Psoas muscle (tissue), 8 donors: ENCODE measurements around the gene MYPN. TPM values are rescaled to one million over a fixed set of nuclear protein-coding genes. Genes with fewer than 3 reads are reported as not detected.

Experiments used
- ATAC-seq, 4 donors: fragments of 200-7000 bp; cut with Tn5 transposase; one replicate each; pipeline ENCODE4 v1.9.1; 2020; ENCODE audit warnings: moderate library complexity in 3 of 4, mild to moderate bottlenecking in 2 of 4
- DNase-seq, 2 donors: peaks; one replicate each; pipeline ENCODE4 v3.0.0-alpha.2; 2020
- H3K27ac ChIP-seq: fragments of 200-600 bp; one replicate; pipeline ENCODE4 v1.8.0; 2022
- H3K27me3 ChIP-seq, 3 donors: fragments of 200-600 bp in 1 of 3; one replicate each; pipeline versions ENCODE4 v1.6.1 to v1.8.0; 2013 to 2022; ENCODE audit warnings: low read length in 2 of 3, mild to moderate bottlenecking in 2 of 3, moderate library complexity in 1 of 3; ENCODE audit not compliant: insufficient read depth in 3 of 3
- H3K36me3 ChIP-seq, 2 donors: fragments of 200-600 bp in 1 of 2; one replicate each; pipeline versions ENCODE4 v1.6.1 to v1.8.0; 2013 to 2022; ENCODE audit warnings: low read depth in 1 of 2, mild to moderate bottlenecking in 1 of 2, moderate library complexity in 1 of 2; ENCODE audit not compliant: insufficient read depth in 1 of 2
- H3K4me1 ChIP-seq: fragments of 200-600 bp; one replicate; pipeline ENCODE4 v1.8.0; 2022
- H3K4me3 ChIP-seq: fragments of 200-600 bp; one replicate; pipeline ENCODE4 v1.8.0; 2022; ENCODE audit warnings: mild to moderate bottlenecking
- H3K9me3 ChIP-seq: fragments of 200-600 bp; one replicate; pipeline ENCODE4 v1.8.0; 2022
- CTCF ChIP-seq: fragments of 200-600 bp; IDR thresholded peaks from one replicate; pipeline ENCODE4 v1.8.0; 2022; ENCODE audit warnings: antibody characterized with exemption
- WGBS, 3 donors: extraction: QIAGEN DNeasy Blood & Tissue Kit; methylation state at CpG; one replicate each; pipeline versions ENCODE4 v1.1.6 to v1.1.7; 2013; 5-methylcytosine and 5-hydroxymethylcytosine counted together
- intact Hi-C, 2 donors: fragments of 100-400 bp; cut with DNase I; formaldehyde crosslinking; loops; one replicate each; pipeline versions ENCODE4 v1.11.0 to v1.14.2; 2022
- polyA plus RNA-seq, 3 donors: library from polyadenylated mRNA; stranded (reverse); fragments of 200-250 nt; gene quantifications; one replicate each; pipeline ENCODE4 v1.2.3, GENCODE V29; 2013
- total RNA-seq, 4 donors: library from RNA; stranded (reverse); fragmentation: NEBNext Ultra II Directional in 2 of 4; extraction: Animal tissue kit (Norgen Biotek cat#: 25700) in 2 of 4; gene quantifications; one replicate each; pipeline versions ENCODE4 v1.2.1 to v1.2.4, GENCODE V29; 2021 to 2023
- donor health status: healthy with polysubstance abuse.
- donor health status: DM: no; HTN: no; CAD: no; lungs with moderate emphysema.
- donor health status: Bipolar disorder and iron deficiency.
- donor health status: healthy.
- donor health status: DM: yes; HTN: yes; CAD: no.
- donor health status: DM: no; HTN: no; CAD: no.
- donor health status: DM: no; HTN: no; CAD: no.
- donor health status: DM: yes; HTN: yes; CAD: no.

Gene MYPN
- total and polyA plus RNA-seq, 7 donors: 24.3 to 376 (median 216) TPM

- peaks cover 66% of the 10 kb centered on the region for H3K4me1 ChIP-seq
- intact Hi-C loops: no loop called here
- peak overlapping the region; percentile 85 for H3K27ac ChIP-seq
- no peak for DNase-seq
- H3K36me3 ChIP-seq: peaks cover 0 to 50% of the 10 kb centered on the region in 2 donors
- H3K27me3 ChIP-seq: no peaks in the 10 kb centered on the region
- WGBS, 3 donors: 15 to 16% (median 15%) methylated on average over 2 of the region's 2 CpGs
- peak overlapping the region; percentile 42 for H3K4me3 ChIP-seq
- no peaks in the 10 kb centered on the region for H3K9me3 ChIP-seq
- ATAC-seq: no peak
- no peak for TF ChIP-seq CTCF
Measured at GRCh38 chr10:68128015-68128414, 18.7 kb downstream of the MYPN start.

- no peak for TF ChIP-seq CTCF
- H3K4me3 ChIP-seq: no peak overlapping the region
- H3K4me1 ChIP-seq: peaks cover 71% of the 10 kb centered on the region
- peaks cover 0 to 29% of the 10 kb centered on the region in 2 donors for H3K36me3 ChIP-seq
- H3K9me3 ChIP-seq: no peaks in the 10 kb centered on the region
- DNase-seq (no peak), ATAC-seq (no peak)
- no peaks in the 10 kb centered on the region for H3K27me3 ChIP-seq
- peak overlapping the region; percentile 85 for H3K27ac ChIP-seq
- WGBS, 3 donors: 0 to 49% (median 0%) methylated on average over 1 of the region's 1 CpG
- intact Hi-C loops: no loop called here
Measured at GRCh38 chr10:68132391-68132790, 23.1 kb downstream of the MYPN start.

GRCh38 chr10:68133523-68133922, 24.2 kb downstream of the MYPN start:
- no peaks in the 10 kb centered on the region for H3K9me3 ChIP-seq
- peak overlapping the region; percentile 85 for H3K27ac ChIP-seq
- no peak overlapping the region for H3K4me3 ChIP-seq
- peaks cover 0 to 29% of the 10 kb centered on the region in 2 donors for H3K36me3 ChIP-seq
- ATAC-seq (peak; percentile 6 to 39 (median 24)), DNase-seq (no peak)
- no peaks in the 10 kb centered on the region for H3K27me3 ChIP-seq
- TF ChIP-seq CTCF: no peak
- 9 to 26% (median 22%) methylated on average over 2 of the region's 2 CpGs for WGBS, 3 donors
- intact Hi-C loops: no loop called here
- peaks cover 73% of the 10 kb centered on the region for H3K4me1 ChIP-seq

GRCh38 chr10:68135362-68135761, 26.1 kb downstream of the MYPN start:
- H3K4me3 ChIP-seq: peak overlapping the region; percentile 50
- ATAC-seq: peak; percentile 5 to 42 (median 18)
- no peaks in the 10 kb centered on the region for H3K27me3 ChIP-seq
- H3K36me3 ChIP-seq: peaks cover 0 to 33% of the 10 kb centered on the region in 2 donors
- no peaks in the 10 kb centered on the region for H3K9me3 ChIP-seq
- no peak for TF ChIP-seq CTCF
- intact Hi-C loops: no loop called here
- peak overlapping the region; percentile 85 for H3K27ac ChIP-seq
- WGBS, 3 donors: 28 to 58% (median 38%) methylated on average over 1 of the region's 1 CpG
- DNase-seq: no peak
- H3K4me1 ChIP-seq: peaks cover 82% of the 10 kb centered on the region
